Nephron (organoid): ENCODE data around the gene EFCAB8.

Experiments
- H3K27ac Mint-ChIP-seq, 3 experiments: 2 replicates each; pipeline ENCODE4 v1.8.0; 2020; ENCODE audit warnings: mixed read lengths in 3 of 3, mild to moderate bottlenecking in 2 of 3, moderate library complexity in 1 of 3
- H3K27me3 Mint-ChIP-seq: 2 replicates; pipeline ENCODE4 v1.8.0; 2021; ENCODE audit warnings: low read depth, mild to moderate bottlenecking, moderate library complexity, mixed read lengths
- H3K36me3 Mint-ChIP-seq: 2 replicates; pipeline ENCODE4 v1.8.0; 2020; ENCODE audit warnings: low read depth, mixed read lengths
- H3K4me1 Mint-ChIP-seq: 2 replicates; pipeline ENCODE4 v1.8.0; 2020; ENCODE audit warnings: mixed read lengths
- H3K4me3 Mint-ChIP-seq, 3 experiments: 2 replicates each; pipeline ENCODE4 v1.8.0; 2020; ENCODE audit warnings: mild to moderate bottlenecking in 3 of 3, mixed read lengths in 3 of 3, moderate library complexity in 2 of 3
- H3K9me3 Mint-ChIP-seq: 2 replicates; pipeline ENCODE4 v1.8.0; 2020; ENCODE audit warnings: mixed read lengths
- TF ChIP-seq, protein P1 (sequence below), 3 experiments: fragments of 200-600 bp; sonication (generic); IDR thresholded peaks; one replicate each; pipeline ENCODE4 v1.5.0; 2021; ENCODE audit warnings: antibody characterized with exemption in 3 of 3; ENCODE audit not compliant: unreplicated experiment in 3 of 3

The EFCAB8 gene

GRCh38 chr20:32909896-32910571 is 51.3 kb downstream of the EFCAB8 start:
- H3K36me3 Mint-ChIP-seq: no peaks in the 10 kb centered on the region
- no peak overlapping the region for H3K27ac Mint-ChIP-seq
- TF ChIP-seq, protein P1, sequence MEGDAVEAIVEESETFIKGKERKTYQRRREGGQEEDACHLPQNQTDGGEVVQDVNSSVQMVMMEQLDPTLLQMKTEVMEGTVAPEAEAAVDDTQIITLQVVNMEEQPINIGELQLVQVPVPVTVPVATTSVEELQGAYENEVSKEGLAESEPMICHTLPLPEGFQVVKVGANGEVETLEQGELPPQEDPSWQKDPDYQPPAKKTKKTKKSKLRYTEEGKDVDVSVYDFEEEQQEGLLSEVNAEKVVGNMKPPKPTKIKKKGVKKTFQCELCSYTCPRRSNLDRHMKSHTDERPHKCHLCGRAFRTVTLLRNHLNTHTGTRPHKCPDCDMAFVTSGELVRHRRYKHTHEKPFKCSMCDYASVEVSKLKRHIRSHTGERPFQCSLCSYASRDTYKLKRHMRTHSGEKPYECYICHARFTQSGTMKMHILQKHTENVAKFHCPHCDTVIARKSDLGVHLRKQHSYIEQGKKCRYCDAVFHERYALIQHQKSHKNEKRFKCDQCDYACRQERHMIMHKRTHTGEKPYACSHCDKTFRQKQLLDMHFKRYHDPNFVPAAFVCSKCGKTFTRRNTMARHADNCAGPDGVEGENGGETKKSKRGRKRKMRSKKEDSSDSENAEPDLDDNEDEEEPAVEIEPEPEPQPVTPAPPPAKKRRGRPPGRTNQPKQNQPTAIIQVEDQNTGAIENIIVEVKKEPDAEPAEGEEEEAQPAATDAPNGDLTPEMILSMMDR (IDR thresholded peaks at IDR 0.05; ENCODE audit: unreplicated experiment in 3 of 3): no peak
- peaks cover 4% of the 10 kb centered on the region for H3K9me3 Mint-ChIP-seq
- no peak overlapping the region for H3K4me3 Mint-ChIP-seq
- peaks cover 18% of the 10 kb centered on the region for H3K27me3 Mint-ChIP-seq
- H3K4me1 Mint-ChIP-seq: no peaks in the 10 kb centered on the region

- no peak overlapping the region for H3K27ac Mint-ChIP-seq
- H3K27me3 Mint-ChIP-seq: peaks cover 18% of the 10 kb centered on the region
- TF ChIP-seq, protein P1 (IDR thresholded peaks at IDR 0.05; ENCODE audit: unreplicated experiment in 3 of 3): no peak
- H3K4me3 Mint-ChIP-seq: no peak overlapping the region
- no peaks in the 10 kb centered on the region for H3K36me3 Mint-ChIP-seq
- H3K4me1 Mint-ChIP-seq: no peaks in the 10 kb centered on the region
- peaks cover 5% of the 10 kb centered on the region for H3K9me3 Mint-ChIP-seq
Measured at GRCh38 chr20:32911355-32911754, 52.6 kb downstream of the EFCAB8 start.

DNA sequence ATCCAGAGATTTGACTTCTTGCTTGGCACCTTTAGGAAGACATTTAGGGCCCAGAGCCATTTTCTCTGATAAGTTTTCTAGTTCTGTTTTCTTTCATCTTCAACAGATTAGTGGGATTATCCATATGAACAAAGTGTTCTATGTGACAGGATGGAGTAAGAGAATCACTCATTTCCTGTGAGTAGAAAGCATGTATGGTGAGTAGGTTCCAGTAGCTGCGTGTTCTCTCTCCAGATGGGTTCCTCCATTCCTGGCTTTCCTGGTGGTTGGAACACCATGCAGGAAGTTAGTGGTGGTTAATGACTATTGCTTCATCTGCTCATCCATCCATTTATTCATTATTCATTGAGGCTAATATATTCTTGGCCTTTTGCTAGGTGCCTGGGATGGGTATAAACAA is 54.0 kb downstream of the EFCAB8 start:
- Mint-ChIP-seq H3K36me3 (no peaks in the 10 kb centered on the region), H3K27ac (no peak overlapping the region), H3K9me3 (peaks cover 10% of the 10 kb centered on the region), H3K4me3 (no peak overlapping the region), H3K27me3 (peaks cover 19% of the 10 kb centered on the region), H3K4me1 (no peaks in the 10 kb centered on the region)
- TF ChIP-seq, protein P1 (IDR thresholded peaks at IDR 0.05; ENCODE audit: unreplicated experiment in 3 of 3): no peak

- Mint-ChIP-seq H3K27me3 (peaks cover 18% of the 10 kb centered on the region), H3K4me1 (no peaks in the 10 kb centered on the region), H3K4me3 (no peak overlapping the region), H3K27ac (no peak overlapping the region), H3K9me3 (peaks cover 10% of the 10 kb centered on the region), H3K36me3 (no peaks in the 10 kb centered on the region)
- TF ChIP-seq, protein P1 (IDR thresholded peaks at IDR 0.05; ENCODE audit: unreplicated experiment in 3 of 3): no peak
Measured at GRCh38 chr20:32914031-32914430, 55.3 kb downstream of the EFCAB8 start.

DNA sequence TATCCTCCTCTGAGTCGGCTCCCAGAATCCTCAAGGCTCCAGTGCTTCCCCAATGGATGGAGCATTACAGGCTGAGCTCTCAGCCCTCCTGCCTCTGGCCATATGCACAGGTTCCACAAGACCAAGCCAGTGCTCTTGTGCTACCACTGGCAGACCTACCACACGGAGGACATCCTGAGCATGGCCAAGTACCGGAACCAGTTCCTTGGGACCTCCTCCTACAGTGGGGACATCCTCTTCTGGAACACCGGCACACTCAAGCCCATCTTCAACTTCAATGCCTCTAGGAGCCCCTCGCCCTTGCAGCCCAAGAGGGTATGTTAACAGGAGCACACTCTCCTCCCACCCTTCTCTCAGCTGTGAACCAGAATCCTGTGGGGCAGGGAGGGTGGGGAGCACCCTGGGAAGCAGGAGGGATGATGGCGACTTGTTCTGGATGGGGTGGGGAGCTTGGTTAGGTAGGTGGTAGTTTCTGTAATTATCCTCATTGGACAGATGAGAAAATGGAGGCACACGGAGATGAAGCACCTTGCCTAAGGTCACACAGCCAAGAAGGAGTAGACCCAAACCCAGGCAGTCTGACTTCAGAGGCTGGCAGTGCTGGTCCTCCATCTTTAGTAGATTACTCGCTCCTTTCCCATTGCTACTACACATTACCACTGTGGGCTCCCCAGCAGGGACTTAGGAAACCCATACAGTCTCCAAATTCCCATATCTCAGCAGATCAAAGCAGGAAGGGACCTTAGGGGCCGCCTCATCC is 58.6 kb downstream of the EFCAB8 start:
- Mint-ChIP-seq H3K4me1 (no peaks in the 10 kb centered on the region), H3K4me3 (no peak overlapping the region), H3K36me3 (no peaks in the 10 kb centered on the region), H3K27me3 (peaks cover 12% of the 10 kb centered on the region), H3K27ac (no peak overlapping the region), H3K9me3 (peaks cover 10% of the 10 kb centered on the region)
- TF ChIP-seq, protein P1 (IDR thresholded peaks at IDR 0.05; ENCODE audit: unreplicated experiment in 3 of 3): no peak
